ENCODE measurements around the gene TMC1. TPM values are rescaled to one million over a fixed set of nuclear protein-coding genes. Genes with fewer than 3 reads are reported as not detected.

TMC1 gene
- total RNA-seq, 1 experiment from 2014 or later: 5.5 TPM

DNA sequence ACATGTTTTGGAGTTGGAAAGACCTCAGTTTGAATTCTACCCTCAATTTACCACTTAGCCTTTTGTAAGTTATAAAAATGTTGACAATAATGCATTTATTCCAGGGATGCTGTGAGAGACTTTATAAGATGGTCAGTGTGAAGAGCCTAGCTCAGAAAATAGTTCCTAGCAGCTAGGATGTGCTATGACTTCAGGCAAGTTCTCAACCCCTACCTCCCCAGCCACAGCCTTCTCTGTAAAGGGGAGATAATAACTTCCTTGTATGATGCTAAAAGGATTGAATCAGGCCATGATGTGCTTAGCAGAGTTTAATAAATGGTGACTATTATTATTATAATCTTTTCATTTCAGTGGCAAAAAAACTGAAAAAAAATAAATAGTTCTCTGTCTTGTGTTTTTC, 353.8 kb downstream of the TMC1 start:
- ChIA-PET CTCF (interaction anchor here (0.7 kb wide), 1 partner anchor 1252 kb away, joined by 3 read pairs; no protein-coding TSS in a partner anchor), POLR2A (ENCODE audit: unreplicated experiment) (no interaction called here)
- Histone ChIP-seq H3K4me3 (no peak overlapping the region), H3F3A (ENCODE audit: insufficient read depth, low read depth) (no peaks in the 10 kb centered on the region), H4K20me1 (ENCODE audit: insufficient read depth) (no peaks in the 10 kb centered on the region), H3K36me3 (ENCODE audit: low read depth) (no peaks in the 10 kb centered on the region), H3K9me2 (ENCODE audit: insufficient read depth) (no peaks in the 10 kb centered on the region), H3K79me2 (ENCODE audit: low read depth) (no peaks in the 10 kb centered on the region), H3K27ac (no peak overlapping the region), H3K4me1 (replicated peaks; ENCODE audit: insufficient read depth) (no peaks in the 10 kb centered on the region), H3K27me3 (ENCODE audit: insufficient read depth, low read depth) (no peaks in the 10 kb centered on the region), H3K4me2 (no peak overlapping the region), H2AFZ (no peak overlapping the region), H3K9me3 (ENCODE audit: insufficient read depth, low read depth) (peaks cover 5% of the 10 kb centered on the region; the same call in 1 of the 2 replicates)
- intact Hi-C loops (cut with micrococcal nuclease; ENCODE audit: unreplicated experiment): no loop called here
- no TSS peak for BruUV-seq (replicated peaks)
- DNase-seq: no peak
- TF ChIP-seq, protein P1, sequence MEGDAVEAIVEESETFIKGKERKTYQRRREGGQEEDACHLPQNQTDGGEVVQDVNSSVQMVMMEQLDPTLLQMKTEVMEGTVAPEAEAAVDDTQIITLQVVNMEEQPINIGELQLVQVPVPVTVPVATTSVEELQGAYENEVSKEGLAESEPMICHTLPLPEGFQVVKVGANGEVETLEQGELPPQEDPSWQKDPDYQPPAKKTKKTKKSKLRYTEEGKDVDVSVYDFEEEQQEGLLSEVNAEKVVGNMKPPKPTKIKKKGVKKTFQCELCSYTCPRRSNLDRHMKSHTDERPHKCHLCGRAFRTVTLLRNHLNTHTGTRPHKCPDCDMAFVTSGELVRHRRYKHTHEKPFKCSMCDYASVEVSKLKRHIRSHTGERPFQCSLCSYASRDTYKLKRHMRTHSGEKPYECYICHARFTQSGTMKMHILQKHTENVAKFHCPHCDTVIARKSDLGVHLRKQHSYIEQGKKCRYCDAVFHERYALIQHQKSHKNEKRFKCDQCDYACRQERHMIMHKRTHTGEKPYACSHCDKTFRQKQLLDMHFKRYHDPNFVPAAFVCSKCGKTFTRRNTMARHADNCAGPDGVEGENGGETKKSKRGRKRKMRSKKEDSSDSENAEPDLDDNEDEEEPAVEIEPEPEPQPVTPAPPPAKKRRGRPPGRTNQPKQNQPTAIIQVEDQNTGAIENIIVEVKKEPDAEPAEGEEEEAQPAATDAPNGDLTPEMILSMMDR (conservative IDR thresholded peaks at IDR 0.05): no peak
- no peak for TF ChIP-seq EZH2 (IDR thresholded peaks at IDR 0.05; ENCODE audit: low read depth)

DNA sequence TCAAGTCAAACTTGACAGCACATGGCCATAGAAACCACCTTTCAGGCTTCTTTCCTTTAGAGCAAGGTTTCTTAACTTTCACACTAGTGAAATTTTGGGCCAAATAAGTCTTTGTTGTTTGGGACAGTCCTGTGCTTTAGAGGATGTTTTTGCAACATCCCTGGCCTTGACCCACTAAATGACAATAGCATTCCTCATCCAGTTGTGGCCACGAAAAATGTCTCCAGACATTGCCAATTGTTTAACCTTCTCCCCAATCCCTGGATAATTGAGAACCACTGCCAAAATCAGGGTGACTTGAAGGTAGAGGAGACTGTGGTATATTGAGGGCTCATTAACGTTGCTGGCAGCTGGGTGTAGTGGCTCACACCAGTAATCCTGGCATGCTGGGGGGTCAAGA, 359.4 kb downstream of the TMC1 start:
- intact Hi-C loops (cut with micrococcal nuclease; ENCODE audit: unreplicated experiment): no loop called here
- no peaks in the 10 kb centered on the region for H3K36me3 ChIP-seq (ENCODE audit: low read depth)
- H3K27ac ChIP-seq: no peak overlapping the region
- H3K9me3 ChIP-seq (ENCODE audit: insufficient read depth, low read depth): peaks cover 5% of the 10 kb centered on the region; the same call in 1 of the 2 replicates
- BruUV-seq (replicated peaks): no TSS peak
- H3K4me1 ChIP-seq (replicated peaks; ENCODE audit: insufficient read depth): no peaks in the 10 kb centered on the region
- ChIA-PET POLR2A (ENCODE audit: unreplicated experiment) (no interaction called here), CTCF (no interaction called here)
- H3K4me2 ChIP-seq: no peak overlapping the region
- no peak overlapping the region for H2AFZ ChIP-seq
- TF ChIP-seq EZH2 (IDR thresholded peaks at IDR 0.05; ENCODE audit: low read depth): no peak
- TF ChIP-seq, protein P1 (conservative IDR thresholded peaks at IDR 0.05): no peak
- DNase-seq: no peak
- H3K9me2 ChIP-seq (ENCODE audit: insufficient read depth): no peaks in the 10 kb centered on the region
- no peaks in the 10 kb centered on the region for H3K79me2 ChIP-seq (ENCODE audit: low read depth)
- H3F3A ChIP-seq (ENCODE audit: insufficient read depth, low read depth): no peaks in the 10 kb centered on the region
- no peaks in the 10 kb centered on the region for H3K27me3 ChIP-seq (ENCODE audit: insufficient read depth, low read depth)
- H3K4me3 ChIP-seq: no peak overlapping the region
- H4K20me1 ChIP-seq (ENCODE audit: insufficient read depth): no peaks in the 10 kb centered on the region

DNA sequence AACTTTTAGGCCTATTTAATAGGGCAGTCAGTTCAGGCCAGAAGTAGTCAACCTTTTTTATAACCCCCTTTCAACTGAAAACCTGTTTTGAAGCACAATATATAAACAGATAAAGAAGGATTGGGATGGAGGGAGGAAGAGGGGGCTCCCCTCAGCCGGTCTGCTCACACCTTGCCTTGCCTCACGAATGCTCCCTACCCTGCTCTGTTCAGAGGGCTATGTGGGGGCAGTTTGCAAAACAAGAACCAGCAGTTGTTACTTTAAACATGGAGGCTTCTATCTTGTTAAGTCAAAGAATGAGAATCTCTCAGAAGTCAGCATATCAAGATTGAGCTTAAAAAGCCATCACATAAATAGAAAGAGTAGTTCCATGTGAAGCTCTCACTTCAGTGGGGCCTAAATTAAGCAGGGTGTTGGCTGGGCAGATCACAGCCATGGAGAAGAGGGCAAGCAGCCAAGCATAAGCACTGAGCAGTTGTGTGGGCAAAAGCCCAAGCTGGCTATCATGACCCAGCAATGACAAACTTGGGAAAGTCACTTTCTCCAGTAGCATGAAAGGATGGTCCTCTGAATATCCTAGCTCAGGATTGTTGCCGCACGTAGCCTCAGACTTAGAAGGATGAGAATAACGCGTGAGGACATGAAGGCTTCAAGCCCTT, 360.8 kb downstream of the TMC1 start:
- DNase-seq: no peak
- Histone ChIP-seq H3K4me1 (replicated peaks; ENCODE audit: insufficient read depth) (no peaks in the 10 kb centered on the region), H3K27me3 (ENCODE audit: insufficient read depth, low read depth) (no peaks in the 10 kb centered on the region), H3K4me2 (no peak overlapping the region), H3K79me2 (ENCODE audit: low read depth) (no peaks in the 10 kb centered on the region), H3K9me3 (ENCODE audit: insufficient read depth, low read depth) (peaks cover 5% of the 10 kb centered on the region; the same call in 1 of the 2 replicates), H2AFZ (no peak overlapping the region; the same call in 1 of the 2 replicates), H3K36me3 (ENCODE audit: low read depth) (no peaks in the 10 kb centered on the region), H3K27ac (no peak overlapping the region), H4K20me1 (ENCODE audit: insufficient read depth) (no peaks in the 10 kb centered on the region), H3K9me2 (ENCODE audit: insufficient read depth) (no peaks in the 10 kb centered on the region), H3K4me3 (no peak overlapping the region), H3F3A (ENCODE audit: insufficient read depth, low read depth) (no peaks in the 10 kb centered on the region)
- ChIA-PET CTCF (no interaction called here), POLR2A (ENCODE audit: unreplicated experiment) (no interaction called here)
- intact Hi-C loops (cut with micrococcal nuclease; ENCODE audit: unreplicated experiment): no loop called here
- BruUV-seq (replicated peaks): no TSS peak
- no peak for TF ChIP-seq EZH2 (IDR thresholded peaks at IDR 0.05; ENCODE audit: low read depth)
- TF ChIP-seq, protein P1 (conservative IDR thresholded peaks at IDR 0.05): no peak

Measured in PC-9 (cell line).